WI38 (cell line): ENCODE data around the gene DDX10.

Source experiments
- H3K4me3 ChIP-seq: 2 replicates; pipeline ENCODE4 v1.5.1; 2011; ENCODE audit warnings: low read depth, mild to moderate bottlenecking, control low read depth, low read length
- CTCF ChIP-seq: IDR thresholded peaks from 2 replicates; pipeline ENCODE4 v1.5.1; 2012; ENCODE audit warnings: low read depth, mild to moderate bottlenecking, control low read depth, low read length

The DDX10 gene

GRCh38 chr11:108902027-108902469, 237.2 kb downstream of the DDX10 start:
- no peak overlapping the region for H3K4me3 ChIP-seq
- TF ChIP-seq CTCF = no peak

- no peak overlapping the region for H3K4me3 ChIP-seq
- no peak for TF ChIP-seq CTCF
Observed at GRCh38 chr11:108904480-108904879, 239.6 kb downstream of the DDX10 start.

- no peak overlapping the region for H3K4me3 ChIP-seq
- TF ChIP-seq CTCF = no peak
Observed at GRCh38 chr11:108906329-108906728, 241.5 kb downstream of the DDX10 start.

DNA sequence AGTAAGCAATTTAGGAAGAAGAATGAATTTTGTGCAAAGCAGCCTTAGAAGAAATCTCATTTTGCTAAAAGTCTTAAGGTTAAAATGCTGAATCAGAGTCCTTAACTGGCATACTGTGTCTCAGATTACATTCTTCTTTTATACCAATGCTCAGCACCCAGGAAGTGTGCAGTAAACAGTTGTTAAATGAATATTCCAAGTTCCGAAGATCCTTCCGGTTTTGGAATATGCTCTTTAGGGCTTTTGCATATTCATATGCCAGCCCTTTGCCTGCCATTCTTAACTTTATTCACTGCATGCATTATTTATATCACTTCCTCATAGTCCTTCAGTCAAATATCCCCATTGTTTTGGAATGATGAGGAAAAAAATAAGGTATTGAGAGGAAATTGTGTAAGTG, 242.0 kb downstream of the DDX10 start:
- TF ChIP-seq CTCF = no peak
- no peak overlapping the region for H3K4me3 ChIP-seq

DNA sequence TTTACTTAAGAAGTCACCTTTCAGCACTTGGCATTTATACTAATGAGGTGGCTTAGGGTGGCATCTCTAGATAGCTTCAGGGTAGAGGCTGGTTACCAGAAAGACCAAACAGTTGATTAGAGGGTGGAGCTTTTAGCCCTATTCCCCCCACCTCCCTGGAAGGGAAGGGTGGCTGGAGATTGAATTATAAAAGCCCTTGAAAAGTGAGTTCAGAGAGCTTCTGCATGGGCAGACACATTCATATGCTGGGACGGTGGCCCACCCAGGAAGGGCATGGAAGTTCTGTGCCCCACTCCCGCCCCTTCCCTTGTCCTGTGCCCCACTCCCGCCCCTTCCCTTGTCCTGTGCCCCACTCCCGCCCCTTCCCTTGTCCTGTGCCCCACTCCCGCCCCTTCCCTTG, 244.2 kb downstream of the DDX10 start:
- H3K4me3 ChIP-seq = no peak overlapping the region
- TF ChIP-seq CTCF = no peak

DNA sequence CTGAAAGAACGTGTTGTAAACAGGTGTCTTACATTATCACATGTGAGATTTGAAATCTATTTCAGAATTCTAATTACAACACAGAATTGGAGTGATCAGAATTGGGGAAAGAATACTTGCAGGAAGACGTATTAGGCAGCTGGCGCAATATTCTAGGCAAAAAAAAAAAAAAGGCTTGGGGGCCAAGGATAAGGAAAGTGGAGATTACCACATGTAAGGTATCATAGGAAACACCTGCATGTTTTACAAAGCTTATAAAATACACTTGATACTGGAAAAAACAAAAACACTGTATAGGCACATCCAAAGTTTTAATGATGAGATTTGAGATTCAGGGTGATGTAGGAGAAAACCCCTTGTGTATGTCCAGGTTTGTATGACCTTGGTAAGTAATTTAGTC, 245.1 kb downstream of the DDX10 start:
- no peak overlapping the region for H3K4me3 ChIP-seq
- no peak for TF ChIP-seq CTCF

GRCh38 chr11:108912581-108912980, 247.7 kb downstream of the DDX10 start:
- H3K4me3 ChIP-seq = no peak overlapping the region
- no peak for TF ChIP-seq CTCF
